Activated T-helper 1 cell treated with anti-CD3 and anti-CD28 coated beads, Interleukin-2, amount 50 U/mL, for 16 hours (primary cell): Measurements from ENCODE around the gene COMMD6.

ENCODE experiments used
- DNase-seq, 2 donors: peaks; one replicate each; pipeline ENCODE4 v3.0.0-alpha.2; 2020; ENCODE audit warnings: low read depth in 1 of 2, low spot score in 1 of 2

COMMD6 gene

GRCh38 chr13:75530549-75530961 is 7.1 kb downstream of the COMMD6 start:
- DNase-seq = no peak

- no peak for DNase-seq
Measured at GRCh38 chr13:75521956-75522355, 15.7 kb downstream of the COMMD6 start.

GRCh38 chr13:75518439-75519088 is 19.1 kb downstream of the COMMD6 start:
- DNase-seq = no peak

GRCh38 chr13:75514080-75514995 is 23.3 kb downstream of the COMMD6 start:
- no peak for DNase-seq

DNA sequence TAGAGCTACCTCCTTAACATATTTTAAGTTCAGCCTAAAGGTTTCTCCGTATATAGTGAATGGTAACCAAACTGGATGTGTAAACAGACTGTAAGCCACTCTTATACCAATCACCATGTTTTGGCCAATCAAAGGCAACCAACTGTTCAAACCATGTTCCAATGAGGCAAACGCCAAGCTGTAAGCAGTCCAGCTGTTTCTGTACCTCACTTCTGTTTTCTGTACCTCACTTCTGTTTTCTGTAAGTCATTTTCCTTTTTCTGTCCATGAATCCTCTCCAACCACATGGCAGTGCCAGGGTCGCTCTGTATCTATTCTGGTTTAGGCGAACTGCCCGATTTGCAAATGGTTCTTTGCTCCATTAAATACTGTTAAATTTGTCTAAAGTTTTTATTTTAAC is 24.4 kb downstream of the COMMD6 start:
- DNase-seq = no peak

DNA sequence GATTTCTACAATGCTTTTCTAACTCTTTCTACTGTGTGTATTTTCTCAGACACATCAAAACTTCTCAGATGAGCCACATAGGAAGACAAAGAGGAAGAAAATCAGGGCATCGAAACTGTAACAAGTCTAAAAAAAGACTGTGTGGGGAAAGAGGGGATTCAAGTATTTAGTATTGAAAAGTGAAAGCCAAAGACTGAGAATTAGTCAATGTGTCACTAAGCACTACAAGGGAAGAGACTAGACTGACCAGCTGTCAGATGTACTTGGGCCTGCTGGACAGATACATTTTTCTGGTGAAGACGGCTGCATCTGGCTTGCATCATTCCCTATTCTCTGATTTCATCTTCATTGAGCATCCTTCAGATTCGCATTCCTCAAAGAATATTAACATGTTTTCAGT is 25.4 kb downstream of the COMMD6 start:
- DNase-seq = no peak

DNA sequence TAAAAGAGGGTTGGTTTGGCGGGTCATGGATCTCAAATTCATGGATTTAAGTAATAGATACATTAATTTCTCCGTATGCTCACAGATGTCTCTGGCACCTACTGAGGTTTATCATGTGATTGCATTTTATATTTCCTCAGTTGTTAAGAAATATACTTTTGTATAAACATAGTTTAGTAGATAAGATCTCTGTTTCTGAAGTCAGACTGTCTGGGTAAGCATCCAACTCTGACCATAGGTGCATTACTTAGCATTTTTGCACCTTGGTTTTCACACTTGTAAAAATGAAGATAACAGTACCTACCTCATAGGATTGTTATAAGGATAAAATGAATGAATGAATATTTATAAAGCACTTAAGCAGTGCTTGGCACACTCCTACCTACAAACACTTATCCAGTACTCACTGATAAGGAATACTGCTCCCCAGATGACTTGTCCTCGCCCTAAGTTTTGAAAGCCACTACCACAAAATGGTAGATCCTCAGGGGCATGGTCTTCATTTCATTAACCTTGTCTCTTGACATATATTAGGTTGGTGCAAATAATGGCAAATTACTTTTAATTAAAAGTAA is 26.5 kb downstream of the COMMD6 start:
- DNase-seq = no peak

DNA sequence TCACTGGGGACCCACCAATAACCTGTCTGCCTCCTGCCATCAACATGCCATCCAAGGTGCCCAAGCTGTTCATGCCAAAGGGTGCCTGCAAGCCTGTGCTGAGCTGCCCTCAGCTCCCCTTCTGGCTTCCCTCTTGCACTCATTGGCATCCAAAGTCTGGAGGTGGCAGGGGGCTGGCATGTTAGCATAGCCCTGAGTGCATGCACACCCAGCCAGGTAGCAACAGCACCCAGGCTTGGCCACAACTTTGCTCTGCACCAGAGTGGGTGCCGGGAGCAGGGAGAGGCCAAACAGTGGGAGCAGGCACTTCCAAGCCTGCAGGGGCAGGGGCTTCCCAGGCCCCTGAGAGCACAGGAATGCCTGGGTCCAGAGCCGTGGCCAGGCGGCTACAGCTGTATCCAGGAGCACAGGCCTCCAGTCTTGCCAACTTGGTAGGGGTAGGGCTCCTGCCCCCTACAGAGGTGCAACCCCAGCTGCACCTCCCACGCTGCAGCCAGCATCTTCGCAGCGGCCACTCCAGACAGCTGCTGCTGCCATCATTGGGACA is 29.6 kb downstream of the COMMD6 start:
- DNase-seq = no peak

DNA sequence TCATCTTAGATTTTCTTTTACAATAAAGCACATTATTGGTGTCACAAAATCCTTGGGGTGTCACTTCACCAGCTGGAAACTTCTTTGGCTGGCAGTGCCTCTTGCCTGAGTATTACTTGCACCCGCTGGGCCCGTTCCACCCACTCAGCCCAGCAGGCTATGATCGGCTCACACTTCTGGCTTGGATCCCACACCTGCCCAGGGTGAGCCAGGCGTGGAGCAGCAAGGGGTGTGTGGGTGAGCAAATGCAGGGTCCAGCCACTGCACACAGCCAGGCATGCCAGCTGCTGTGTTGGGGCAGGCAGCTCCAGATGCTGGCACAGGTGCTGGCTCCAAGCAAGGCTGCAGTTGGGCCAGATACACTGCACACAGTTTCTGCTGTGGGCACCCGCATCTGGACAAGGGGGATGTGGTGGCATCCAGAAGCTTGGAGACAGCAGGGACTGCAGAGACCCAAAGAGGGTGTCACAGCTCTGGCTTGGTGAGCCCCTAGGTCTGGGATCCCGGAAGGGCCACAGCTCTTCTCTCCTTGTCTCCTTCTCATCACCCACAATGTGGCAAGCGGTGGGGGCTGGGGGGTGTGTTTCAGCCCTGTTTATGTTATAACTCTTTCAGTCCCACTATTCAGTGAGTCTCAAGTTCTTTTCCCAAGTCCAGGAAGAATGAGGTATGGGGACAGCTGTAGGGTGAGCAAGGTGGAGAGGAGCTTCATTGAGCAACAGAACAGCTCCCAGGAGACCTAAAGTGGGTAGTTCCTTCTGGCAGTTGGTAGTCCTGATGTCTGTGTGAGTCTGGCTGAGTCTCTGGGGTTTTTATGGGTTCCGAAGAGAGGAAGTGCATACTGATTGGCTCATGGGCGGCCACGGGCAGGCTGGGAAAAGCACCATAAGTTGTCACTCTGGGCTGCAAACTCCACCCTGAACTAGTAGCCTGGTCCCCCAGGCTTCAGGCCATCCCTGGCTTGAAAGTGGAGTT is 30.3 kb downstream of the COMMD6 start:
- DNase-seq = no peak

DNA sequence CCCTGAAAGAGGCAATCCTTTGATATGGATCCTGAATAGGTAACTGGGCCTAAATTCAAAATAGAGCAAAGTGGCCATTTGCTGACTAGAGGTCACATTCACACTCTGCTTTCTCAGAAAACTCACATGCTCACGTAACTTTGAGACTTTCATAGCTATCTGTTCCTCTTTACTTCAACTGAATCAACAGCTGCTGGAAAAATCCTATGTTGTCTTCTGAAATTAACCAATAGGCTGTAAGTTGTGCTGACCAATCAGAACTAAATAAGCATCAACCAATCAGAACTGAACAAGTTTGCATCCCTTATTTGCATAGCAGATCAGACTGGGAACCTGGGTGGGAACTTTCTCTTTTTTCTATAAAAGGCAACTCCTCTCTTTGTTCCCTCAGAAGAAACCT is 31.6 kb downstream of the COMMD6 start:
- DNase-seq = no peak

- no peak for DNase-seq
Measured at GRCh38 chr13:75505327-75505726, 32.3 kb downstream of the COMMD6 start.

- DNase-seq = no peak
Measured at GRCh38 chr13:75495938-75496337, 41.7 kb downstream of the COMMD6 start.

- DNase-seq = no peak
Measured at GRCh38 chr13:75494491-75494890, 43.1 kb downstream of the COMMD6 start.

DNA sequence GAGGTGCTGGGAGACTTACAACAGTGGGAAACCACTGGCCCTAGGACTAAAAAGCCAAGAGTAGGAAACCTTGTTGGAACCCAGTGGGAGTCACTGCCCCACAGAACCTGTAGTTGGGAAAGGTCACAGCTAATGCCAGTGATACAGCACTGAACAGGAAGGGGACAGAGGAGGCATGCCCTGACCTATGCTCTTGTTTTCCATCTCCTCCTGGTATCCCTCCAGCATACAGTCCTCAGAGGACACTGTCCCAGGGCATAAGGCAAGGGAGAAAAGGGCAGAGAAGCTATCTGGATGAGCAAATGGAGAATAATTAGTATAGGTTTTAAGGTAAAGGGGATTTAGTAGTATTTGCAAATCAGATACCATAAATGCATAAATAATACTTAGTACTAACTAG is 44.5 kb downstream of the COMMD6 start:
- no peak for DNase-seq

DNA sequence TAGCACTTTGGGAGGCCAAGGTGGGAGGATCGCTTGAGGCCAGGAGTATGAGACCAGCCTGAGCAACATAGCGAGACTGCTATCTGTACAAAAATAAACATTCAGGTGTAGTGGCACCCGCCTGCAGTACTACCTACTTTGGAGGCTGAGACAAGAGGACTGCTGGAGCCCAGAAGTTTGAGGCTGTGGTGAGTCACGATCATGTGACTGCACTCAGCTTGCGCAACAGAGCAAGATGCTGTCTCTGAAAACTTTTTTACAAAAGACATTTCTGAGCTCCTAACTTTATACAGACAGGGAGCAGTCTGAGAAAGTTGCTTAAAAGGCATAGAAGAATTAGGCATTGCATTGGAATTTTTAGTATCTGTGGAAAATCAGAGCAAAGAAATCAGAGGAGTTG is 45.3 kb downstream of the COMMD6 start:
- DNase-seq = no peak

- DNase-seq = no peak
Measured at GRCh38 chr13:75491376-75491775, 46.3 kb downstream of the COMMD6 start.

DNA sequence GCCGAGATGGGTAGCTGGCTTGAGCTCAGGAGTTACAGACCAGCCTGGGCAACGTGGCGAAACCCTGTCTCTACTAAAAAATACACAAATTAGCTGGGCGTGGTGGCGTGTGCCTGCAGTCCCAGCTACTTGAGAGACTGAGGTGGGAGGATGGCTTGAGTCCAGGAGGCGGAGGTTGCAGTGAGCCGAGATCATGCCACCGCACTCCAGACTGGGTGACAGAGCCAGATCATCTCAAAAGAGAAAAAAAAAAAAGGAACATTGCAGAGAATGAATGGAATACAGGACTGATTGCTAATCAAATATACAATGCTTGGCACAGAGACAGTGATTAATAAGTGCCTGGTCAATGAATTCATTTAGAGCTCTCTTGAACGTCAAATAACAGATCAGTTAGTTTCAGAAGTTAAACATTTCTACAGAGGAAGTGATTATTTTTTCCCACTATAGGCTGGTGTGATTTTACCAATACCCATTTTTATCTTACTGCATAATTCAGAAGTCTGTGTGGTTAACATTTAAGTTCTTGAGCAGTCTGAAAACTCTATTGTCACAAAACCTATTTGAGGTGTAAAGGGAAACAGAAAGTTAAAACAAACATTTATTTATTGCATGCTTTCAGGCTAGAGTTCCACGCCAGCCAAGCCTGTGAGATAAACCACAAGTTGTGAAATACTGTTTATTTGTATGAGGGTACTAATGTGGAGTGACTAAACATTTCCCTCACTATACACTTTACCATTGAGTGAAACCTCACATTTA is 48.0 kb downstream of the COMMD6 start:
- DNase-seq = no peak

DNA sequence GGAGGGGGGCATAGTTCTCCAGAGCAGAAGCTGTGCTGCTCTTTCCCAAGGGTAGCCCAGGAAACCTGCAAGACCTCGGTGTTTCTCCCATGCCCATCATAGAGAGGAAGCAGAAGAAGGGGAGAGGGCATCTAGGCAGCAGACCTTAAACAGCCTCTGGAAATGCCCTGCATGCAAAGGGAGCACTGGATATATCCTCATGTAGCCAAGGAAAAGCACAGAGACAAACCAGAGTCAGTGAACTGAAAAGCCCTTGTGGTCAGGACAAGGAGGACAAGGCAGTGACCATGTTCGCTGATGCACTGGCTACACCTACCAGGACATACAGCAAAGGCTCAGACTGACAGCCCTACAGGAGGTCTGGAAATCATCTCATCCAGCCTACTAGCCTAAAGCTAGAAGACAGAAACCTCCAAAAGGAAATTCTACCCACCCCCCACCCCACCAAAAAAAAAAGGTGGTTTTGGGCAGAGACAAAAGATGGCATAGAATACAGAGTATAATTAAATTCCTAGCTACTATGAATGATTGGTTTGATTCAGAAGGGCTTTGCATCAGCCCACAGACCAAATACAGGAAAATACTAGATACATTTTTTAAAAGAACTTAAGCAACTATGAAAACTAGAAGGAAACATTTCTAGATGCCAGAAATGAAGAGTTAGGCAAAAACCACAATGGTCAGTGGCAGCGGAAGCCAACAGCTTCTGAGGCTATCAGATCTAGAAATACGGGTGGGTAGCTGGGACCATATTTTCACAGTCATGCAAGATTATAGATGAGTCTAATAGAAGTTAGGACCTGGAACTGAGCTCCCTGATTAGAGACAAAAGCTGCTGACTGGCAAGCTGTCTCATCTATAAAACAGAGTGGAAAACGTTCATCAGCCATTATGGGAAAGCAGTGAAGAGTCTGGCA is 51.2 kb downstream of the COMMD6 start:
- DNase-seq = no peak
